Measurements from ENCODE around the gene SH2B3.

The SH2B3 gene

DNA sequence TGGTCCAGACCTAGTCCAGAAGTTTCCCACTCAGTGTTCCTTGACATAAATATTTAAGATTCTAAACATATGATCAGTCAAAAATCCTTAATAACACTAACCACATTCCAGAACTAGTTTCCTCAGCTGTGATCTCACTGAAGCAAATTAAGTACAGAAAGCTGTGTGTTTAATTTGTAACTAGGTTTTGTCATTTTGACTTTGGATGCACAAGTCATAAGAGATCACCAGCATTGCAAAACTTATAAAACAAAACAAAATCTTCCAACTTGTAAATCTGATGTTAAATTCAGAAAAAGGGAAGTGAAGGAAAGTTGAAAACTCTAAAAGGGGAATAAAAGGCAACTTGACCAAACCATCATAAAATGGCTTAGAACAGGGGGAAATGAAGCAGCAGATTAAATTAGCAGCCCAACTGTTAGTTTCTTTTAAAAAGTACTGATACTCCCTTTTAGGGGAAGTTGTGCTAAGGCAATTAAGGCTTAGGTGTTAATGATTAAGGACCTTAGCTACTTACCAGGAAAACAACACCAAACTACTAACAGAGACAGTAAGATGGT is 56.6 kb downstream of the SH2B3 start:
- H3K4me1 ChIP-seq: peaks cover 0 to 9% (median 0%) of the 10 kb centered on the region in 4 donors
- peaks cover 11 to 42% (median 42%) of the 10 kb centered on the region in 3 donors for H3K36me3 ChIP-seq
- TF ChIP-seq, protein P1, sequence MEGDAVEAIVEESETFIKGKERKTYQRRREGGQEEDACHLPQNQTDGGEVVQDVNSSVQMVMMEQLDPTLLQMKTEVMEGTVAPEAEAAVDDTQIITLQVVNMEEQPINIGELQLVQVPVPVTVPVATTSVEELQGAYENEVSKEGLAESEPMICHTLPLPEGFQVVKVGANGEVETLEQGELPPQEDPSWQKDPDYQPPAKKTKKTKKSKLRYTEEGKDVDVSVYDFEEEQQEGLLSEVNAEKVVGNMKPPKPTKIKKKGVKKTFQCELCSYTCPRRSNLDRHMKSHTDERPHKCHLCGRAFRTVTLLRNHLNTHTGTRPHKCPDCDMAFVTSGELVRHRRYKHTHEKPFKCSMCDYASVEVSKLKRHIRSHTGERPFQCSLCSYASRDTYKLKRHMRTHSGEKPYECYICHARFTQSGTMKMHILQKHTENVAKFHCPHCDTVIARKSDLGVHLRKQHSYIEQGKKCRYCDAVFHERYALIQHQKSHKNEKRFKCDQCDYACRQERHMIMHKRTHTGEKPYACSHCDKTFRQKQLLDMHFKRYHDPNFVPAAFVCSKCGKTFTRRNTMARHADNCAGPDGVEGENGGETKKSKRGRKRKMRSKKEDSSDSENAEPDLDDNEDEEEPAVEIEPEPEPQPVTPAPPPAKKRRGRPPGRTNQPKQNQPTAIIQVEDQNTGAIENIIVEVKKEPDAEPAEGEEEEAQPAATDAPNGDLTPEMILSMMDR (IDR thresholded peaks at IDR 0.05): no peak
- no peak for DNase-seq
- H3K27me3 ChIP-seq: no peaks in the 10 kb centered on the region
- H3K4me3 ChIP-seq: no peak overlapping the region
- H3K9me3 ChIP-seq: no peaks in the 10 kb centered on the region
- H3K27ac ChIP-seq: no peak overlapping the region
- intact Hi-C loops (cut with DNase I; ENCODE audit: low total_unique reads): loop anchor here (2.0 kb wide), 1 partner anchor 41 kb away; no protein-coding TSS in a partner anchor

DNA sequence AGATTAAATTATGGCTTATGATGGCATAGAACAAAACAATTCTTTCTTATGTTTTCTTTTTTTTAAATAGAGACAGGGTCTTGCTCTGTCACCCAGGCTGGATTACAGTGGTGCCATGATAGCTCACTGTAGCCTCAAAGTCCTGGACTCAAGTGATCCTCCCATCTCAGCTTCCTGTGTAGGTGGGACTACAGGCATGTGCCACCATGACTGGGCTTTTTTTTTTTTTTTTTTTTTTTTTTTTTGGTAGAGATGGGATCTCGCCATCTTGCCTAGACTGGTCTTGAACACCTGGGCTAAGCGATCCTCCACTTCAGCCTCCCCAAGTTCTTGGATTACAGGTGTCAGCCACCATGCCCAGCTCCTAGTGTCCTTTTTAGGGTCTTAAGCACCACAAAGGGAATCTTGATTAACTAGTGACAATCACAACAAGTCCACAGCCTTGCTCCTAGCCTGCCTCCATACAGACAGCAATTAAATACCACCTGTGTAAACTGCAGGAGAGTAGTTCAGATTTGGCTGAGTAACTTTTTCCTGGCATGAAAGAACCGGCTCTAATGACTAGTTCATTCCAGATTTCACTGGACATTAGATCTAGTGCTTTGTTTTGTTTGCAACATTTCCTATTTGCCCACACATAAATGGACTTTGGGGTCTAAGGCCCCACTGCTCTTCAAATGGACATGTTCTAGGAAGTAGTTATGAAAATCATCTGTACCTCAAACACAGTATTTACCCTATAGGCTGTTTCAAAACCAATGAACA is 61.6 kb downstream of the SH2B3 start:
- H3K27ac ChIP-seq: peak overlapping the region; percentile 11 to 27
- intact Hi-C loops (cut with DNase I; ENCODE audit: low total_unique reads): no loop called here
- no peak for DNase-seq

DNA sequence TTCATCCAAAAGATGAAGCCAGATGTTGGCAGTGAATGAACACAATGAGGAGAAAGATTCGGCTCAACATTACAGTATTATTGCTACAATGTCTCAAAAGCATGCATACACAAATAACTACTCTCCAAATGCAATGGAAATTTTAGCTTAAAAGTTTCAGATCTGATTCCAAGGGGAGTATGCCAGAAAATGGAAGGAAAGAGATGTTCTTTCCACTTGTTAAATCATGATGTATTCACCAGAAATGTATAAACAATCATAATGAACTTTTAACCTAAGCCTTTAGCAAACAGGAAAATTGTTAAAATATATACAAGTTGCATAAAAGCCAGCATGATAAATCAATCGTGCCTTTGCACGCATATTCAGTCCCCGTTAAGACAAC is 62.1 kb downstream of the SH2B3 start:
- Histone ChIP-seq H3K9me3 (no peaks in the 10 kb centered on the region), H3K36me3 (peaks cover 3 to 38% (median 30%) of the 10 kb centered on the region in 3 donors), H3K27me3 (no peaks in the 10 kb centered on the region), H3K4me3 (no peak overlapping the region), H3K4me1 (peaks cover 0 to 42% (median 4%) of the 10 kb centered on the region in 4 donors), H3K27ac (peak overlapping the region; percentile 11 to 27)
- intact Hi-C loops (cut with DNase I; ENCODE audit: low total_unique reads): no loop called here
- TF ChIP-seq, protein P1 (IDR thresholded peaks at IDR 0.05): no peak
- no peak for DNase-seq

More for the DNA sequence above, 61.6 kb downstream of the SH2B3 start:
- H3K36me3 ChIP-seq: peaks cover 0 to 38% (median 30%) of the 10 kb centered on the region in 3 donors
- TF ChIP-seq, protein P1 (IDR thresholded peaks at IDR 0.05): no peak
- no peaks in the 10 kb centered on the region for H3K27me3 ChIP-seq
- H3K9me3 ChIP-seq: no peaks in the 10 kb centered on the region
- peaks cover 0 to 42% (median 4%) of the 10 kb centered on the region in 4 donors for H3K4me1 ChIP-seq
- H3K4me3 ChIP-seq: no peak overlapping the region

DNA sequence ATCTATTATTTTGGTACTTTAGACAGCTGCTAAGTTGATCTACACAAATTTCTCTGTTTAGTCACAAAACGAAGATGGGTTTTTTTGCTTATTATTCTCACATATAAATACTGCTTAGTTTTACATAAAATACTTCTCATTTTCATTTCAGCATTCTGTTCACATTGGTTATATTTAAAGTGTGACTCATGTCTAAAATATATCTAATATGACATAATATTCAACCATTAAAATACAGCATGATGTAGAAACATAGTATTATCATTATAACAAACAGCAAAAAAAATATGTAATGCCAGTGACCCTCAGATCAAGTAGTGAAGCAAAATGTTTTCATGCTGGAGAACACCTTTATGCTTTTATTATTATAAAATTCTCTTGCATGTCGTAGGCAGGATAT is 63.7 kb downstream of the SH2B3 start:
- Histone ChIP-seq H3K36me3 (peaks cover 9 to 31% (median 26%) of the 10 kb centered on the region in 3 donors), H3K9me3 (no peaks in the 10 kb centered on the region), H3K27me3 (no peaks in the 10 kb centered on the region), H3K4me1 (peaks cover 0 to 42% (median 4%) of the 10 kb centered on the region in 4 donors), H3K4me3 (no peak overlapping the region), H3K27ac (peak overlapping the region in 1 of 2 donors; percentile 18)
- intact Hi-C loops (cut with DNase I; ENCODE audit: low total_unique reads): no loop called here
- TF ChIP-seq, protein P1 (IDR thresholded peaks at IDR 0.05): no peak
- DNase-seq: no peak

DNA sequence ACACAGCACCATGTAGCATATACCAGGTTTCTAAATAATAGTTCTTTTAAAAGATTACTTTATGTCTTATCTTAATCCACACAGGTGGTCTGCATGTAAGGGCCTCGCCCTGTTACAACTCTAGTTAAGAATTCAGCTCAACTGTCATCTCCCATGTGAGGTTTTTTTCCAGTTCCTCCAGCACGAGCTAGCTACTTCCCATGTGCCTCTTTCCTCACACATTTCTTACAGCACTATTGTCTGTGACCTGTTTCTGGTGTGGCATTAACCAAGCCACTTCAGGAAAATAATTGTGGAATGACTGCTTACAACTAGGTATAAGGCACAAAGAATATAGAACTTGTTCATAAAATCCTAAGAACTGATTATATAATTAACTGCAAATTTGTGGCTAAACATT is 65.5 kb downstream of the SH2B3 start:
- Histone ChIP-seq H3K27ac (no peak overlapping the region), H3K4me1 (peaks cover 0 to 42% (median 4%) of the 10 kb centered on the region in 4 donors), H3K27me3 (no peaks in the 10 kb centered on the region), H3K36me3 (peaks cover 10 to 46% (median 37%) of the 10 kb centered on the region in 3 donors), H3K9me3 (no peaks in the 10 kb centered on the region), H3K4me3 (no peak overlapping the region)
- no peak for DNase-seq
- TF ChIP-seq, protein P1 (IDR thresholded peaks at IDR 0.05): no peak
- intact Hi-C loops (cut with DNase I; ENCODE audit: low total_unique reads): no loop called here
